NCI-H2029 (cell line): Measurements from ENCODE around the gene DDAH1.

Source experiments
- DNase-seq: peaks from one replicate; lab custom pipeline; 2025; lab: John Stamatoyannopoulos, UW

DDAH1 gene

GRCh38 chr1:85393490-85393889 lies 71.5 kb downstream of the DDAH1 start:
- DNase-seq = no peak

- no peak for DNase-seq
These were observed 76.5 kb downstream of the DDAH1 start for GRCh38 chr1:85388416-85388815.

GRCh38 chr1:85387781-85388180 lies 77.2 kb downstream of the DDAH1 start:
- no peak for DNase-seq

GRCh38 chr1:85386068-85386722 lies 78.8 kb downstream of the DDAH1 start:
- no peak for DNase-seq

- no peak for DNase-seq
These were observed 85.5 kb downstream of the DDAH1 start for GRCh38 chr1:85379203-85380136.

GRCh38 chr1:85378534-85378933 lies 86.4 kb downstream of the DDAH1 start:
- no peak for DNase-seq

GRCh38 chr1:85376356-85376755 lies 88.6 kb downstream of the DDAH1 start:
- no peak for DNase-seq

GRCh38 chr1:85375493-85375892 lies 89.5 kb downstream of the DDAH1 start:
- DNase-seq = no peak

- DNase-seq = no peak
These were observed 90.8 kb downstream of the DDAH1 start for GRCh38 chr1:85374160-85374559.

GRCh38 chr1:85373378-85373708 lies 91.6 kb downstream of the DDAH1 start:
- no peak for DNase-seq

GRCh38 chr1:85372683-85373377 lies 92.1 kb downstream of the DDAH1 start:
- DNase-seq = no peak

GRCh38 chr1:85371021-85371420 lies 93.9 kb downstream of the DDAH1 start:
- no peak for DNase-seq

GRCh38 chr1:85368073-85368770 lies 96.7 kb downstream of the DDAH1 start:
- no peak for DNase-seq

GRCh38 chr1:85366391-85367170 lies 98.4 kb downstream of the DDAH1 start:
- no peak for DNase-seq

GRCh38 chr1:85365851-85366250 lies 99.1 kb downstream of the DDAH1 start:
- no peak for DNase-seq

- no peak for DNase-seq
These were observed 101.4 kb downstream of the DDAH1 start for GRCh38 chr1:85363521-85363920.

GRCh38 chr1:85363092-85363491 lies 101.9 kb downstream of the DDAH1 start:
- no peak for DNase-seq

- no peak for DNase-seq
These were observed 103.2 kb downstream of the DDAH1 start for GRCh38 chr1:85361606-85362296.

- no peak for DNase-seq
These were observed 104.0 kb downstream of the DDAH1 start for GRCh38 chr1:85360730-85361493.
